ENCODE results near the gene SGF29.
"Not testable (repeated sequence)": the region's sequence is repeated elsewhere in the genome, so short reads cannot be mapped to it uniquely, and the experiment has no call there.

SGF29 gene

GRCh38 chr16:28636093-28636823 is 82.5 kb downstream of the SGF29 start:
- H3K4me1 ChIP-seq (ENCODE audit: control insufficient read depth, insufficient read depth, low read length); H3K27ac ChIP-seq (ENCODE audit: low read length); H3K36me3 ChIP-seq (ENCODE audit: control insufficient read depth, insufficient read depth, low read length); H3K4me3 ChIP-seq (ENCODE audit: low read length); DNase-seq (ENCODE audit: low read depth, low spot score); H3K27me3 ChIP-seq (ENCODE audit: control insufficient read depth, insufficient read depth, low read length); H3K9me3 ChIP-seq (ENCODE audit: control insufficient read depth, insufficient read depth, low read length): not testable (repeated sequence)
- no CpG with 5 or more reads among the region's 5 CpGs for WGBS (ENCODE audit: insufficient coverage, insufficient read length)

GRCh38 chr16:28637765-28638164 is 84.0 kb downstream of the SGF29 start, which contains the start of gene NPIPB8:
Gene NPIPB8, plus strand, starts transcription at chr16:28638065. Its CDS starts 296 bp downstream, at chr16:28638361.
- no CpG with 5 or more reads among the region's 1 CpG for WGBS (ENCODE audit: insufficient coverage, insufficient read length)
- H3K27me3 ChIP-seq (ENCODE audit: control insufficient read depth, insufficient read depth, low read length); H3K9me3 ChIP-seq (ENCODE audit: control insufficient read depth, insufficient read depth, low read length); DNase-seq (ENCODE audit: low read depth, low spot score); H3K4me1 ChIP-seq (ENCODE audit: control insufficient read depth, insufficient read depth, low read length); H3K27ac ChIP-seq (ENCODE audit: low read length); H3K36me3 ChIP-seq (ENCODE audit: control insufficient read depth, insufficient read depth, low read length); H3K4me3 ChIP-seq (ENCODE audit: low read length): not testable (repeated sequence)

GRCh38 chr16:28638359-28638758 is 84.6 kb downstream of the SGF29 start:
- not testable (repeated sequence) for H3K4me1 ChIP-seq (ENCODE audit: control insufficient read depth, insufficient read depth, low read length)

GRCh38 chr16:28639959-28640358 is 86.2 kb downstream of the SGF29 start:
- H3K27ac ChIP-seq (ENCODE audit: low read length); H3K36me3 ChIP-seq (ENCODE audit: control insufficient read depth, insufficient read depth, low read length); H3K4me3 ChIP-seq (ENCODE audit: low read length); H3K27me3 ChIP-seq (ENCODE audit: control insufficient read depth, insufficient read depth, low read length); H3K9me3 ChIP-seq (ENCODE audit: control insufficient read depth, insufficient read depth, low read length); H3K4me1 ChIP-seq (ENCODE audit: control insufficient read depth, insufficient read depth, low read length); DNase-seq (ENCODE audit: low read depth, low spot score): not testable (repeated sequence)
- WGBS (ENCODE audit: insufficient coverage, insufficient read length): no CpG with 5 or more reads among the region's 2 CpGs

More at GRCh38 chr16:28638359-28638758, 84.6 kb downstream of the SGF29 start:
- not testable (repeated sequence) for H3K9me3 ChIP-seq (ENCODE audit: control insufficient read depth, insufficient read depth, low read length); H3K27ac ChIP-seq (ENCODE audit: low read length); H3K36me3 ChIP-seq (ENCODE audit: control insufficient read depth, insufficient read depth, low read length); H3K4me3 ChIP-seq (ENCODE audit: low read length); DNase-seq (ENCODE audit: low read depth, low spot score); H3K27me3 ChIP-seq (ENCODE audit: control insufficient read depth, insufficient read depth, low read length)
- WGBS (ENCODE audit: insufficient coverage, insufficient read length): no CpG with 5 or more reads among the region's 5 CpGs

All from iPS DF 6.9 (cell line).